Parathyroid adenoma (tissue), 2 donors: Measurements from ENCODE around the gene QRFP.

Experiments
- H2AFZ ChIP-seq: fragments of 300-600 bp; sonication (generic); one replicate; pipeline ENCODE4 v1.7.0; 2017; ENCODE audit warnings: antibody characterized with exemption, mild to moderate bottlenecking
- H3K27ac ChIP-seq: fragments of 300-600 bp; sonication (generic); one replicate; pipeline ENCODE4 v1.7.0; 2017
- H3K27me3 ChIP-seq: fragments of 300-600 bp; sonication (generic); one replicate; pipeline ENCODE4 v1.7.0; 2017; ENCODE audit warnings: low read length; ENCODE audit not compliant: control insufficient read depth, insufficient read depth
- H3K36me3 ChIP-seq: fragments of 300-600 bp; sonication (generic); one replicate; pipeline ENCODE4 v1.7.0; 2017; ENCODE audit warnings: low read length; ENCODE audit not compliant: control insufficient read depth, insufficient read depth
- H3K4me1 ChIP-seq: fragments of 300-600 bp; sonication (generic); one replicate; pipeline ENCODE4 v1.7.0; 2017; ENCODE audit warnings: control low read depth
- H3K4me2 ChIP-seq: fragments of 300-600 bp; sonication (generic); one replicate; pipeline ENCODE4 v1.7.0; 2017; ENCODE audit warnings: low read length
- H3K4me3 ChIP-seq: fragments of 300-600 bp; sonication (generic); one replicate; pipeline ENCODE4 v1.7.0; 2017; ENCODE audit warnings: low read depth, low read length
- H3K79me2 ChIP-seq: fragments of 300-600 bp; sonication (generic); one replicate; pipeline ENCODE4 v1.7.0; 2017; ENCODE audit warnings: control low read depth
- H3K9ac ChIP-seq: fragments of 300-600 bp; sonication (generic); one replicate; pipeline ENCODE4 v1.7.0; 2017; ENCODE audit warnings: mild to moderate bottlenecking
- H3K9me3 ChIP-seq: fragments of 300-600 bp; sonication (generic); one replicate; pipeline ENCODE4 v1.7.0; 2017; ENCODE audit warnings: low read length; ENCODE audit not compliant: control insufficient read depth
- TF ChIP-seq, protein P1 (sequence below): fragments of 300-600 bp; sonication (generic); IDR thresholded peaks from one replicate; pipeline ENCODE4 v1.7.0; 2017; ENCODE audit warnings: antibody characterized with exemption, mild to moderate bottlenecking
- donor health status: primary hyperparathyroidism.

Gene QRFP

DNA sequence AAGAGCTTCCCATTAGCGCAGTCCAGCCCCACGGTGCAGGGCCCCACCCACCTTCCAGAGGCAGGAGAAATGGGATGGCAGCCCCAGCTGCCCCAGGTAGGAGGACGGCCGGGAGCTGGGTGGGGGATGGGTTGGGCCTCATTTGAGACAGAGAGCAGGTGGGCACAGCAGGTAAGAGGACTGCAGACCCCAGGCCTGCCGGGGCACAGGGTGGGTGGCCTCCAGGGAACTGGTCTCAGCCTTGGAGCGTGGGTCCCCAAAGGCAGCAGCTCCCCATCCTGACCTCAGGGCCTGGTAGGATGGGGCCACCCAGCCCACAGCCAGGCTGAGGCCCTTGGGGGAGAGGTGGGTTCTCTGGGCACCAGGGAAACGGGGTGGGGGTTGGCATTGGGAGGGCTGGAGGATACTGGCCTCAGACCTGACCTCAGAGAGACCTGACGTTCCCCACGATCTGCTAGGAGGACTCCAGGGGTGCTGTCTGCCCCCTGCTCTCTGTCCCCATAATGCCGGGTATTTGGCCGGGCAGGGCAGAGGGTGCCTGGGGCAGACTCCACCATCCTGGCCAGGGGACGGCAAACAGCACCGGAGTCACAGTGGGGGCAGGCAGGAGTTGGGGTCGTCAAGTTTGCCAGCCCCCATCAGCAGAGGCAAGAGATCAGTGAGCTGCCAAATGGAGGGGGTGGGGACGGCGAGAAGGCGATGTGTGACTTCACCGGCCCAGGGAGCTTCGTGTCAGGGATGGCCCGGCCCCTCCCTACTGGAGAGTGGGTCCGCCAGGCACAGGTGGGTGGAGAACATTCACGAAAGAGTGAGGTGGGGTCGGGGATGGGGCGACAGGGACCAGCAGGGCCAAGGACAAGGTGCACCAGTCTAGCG is 6.8 kb upstream of the QRFP start:
- no peak overlapping the region for H3K4me2 ChIP-seq
- TF ChIP-seq, protein P1, sequence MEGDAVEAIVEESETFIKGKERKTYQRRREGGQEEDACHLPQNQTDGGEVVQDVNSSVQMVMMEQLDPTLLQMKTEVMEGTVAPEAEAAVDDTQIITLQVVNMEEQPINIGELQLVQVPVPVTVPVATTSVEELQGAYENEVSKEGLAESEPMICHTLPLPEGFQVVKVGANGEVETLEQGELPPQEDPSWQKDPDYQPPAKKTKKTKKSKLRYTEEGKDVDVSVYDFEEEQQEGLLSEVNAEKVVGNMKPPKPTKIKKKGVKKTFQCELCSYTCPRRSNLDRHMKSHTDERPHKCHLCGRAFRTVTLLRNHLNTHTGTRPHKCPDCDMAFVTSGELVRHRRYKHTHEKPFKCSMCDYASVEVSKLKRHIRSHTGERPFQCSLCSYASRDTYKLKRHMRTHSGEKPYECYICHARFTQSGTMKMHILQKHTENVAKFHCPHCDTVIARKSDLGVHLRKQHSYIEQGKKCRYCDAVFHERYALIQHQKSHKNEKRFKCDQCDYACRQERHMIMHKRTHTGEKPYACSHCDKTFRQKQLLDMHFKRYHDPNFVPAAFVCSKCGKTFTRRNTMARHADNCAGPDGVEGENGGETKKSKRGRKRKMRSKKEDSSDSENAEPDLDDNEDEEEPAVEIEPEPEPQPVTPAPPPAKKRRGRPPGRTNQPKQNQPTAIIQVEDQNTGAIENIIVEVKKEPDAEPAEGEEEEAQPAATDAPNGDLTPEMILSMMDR, result no peak
- H3K27ac ChIP-seq, result no peak overlapping the region
- H3K27me3 ChIP-seq, result no peaks in the 10 kb centered on the region
- H3K9me3 ChIP-seq, result no peaks in the 10 kb centered on the region
- H3K4me3 ChIP-seq, result no peak overlapping the region
- H3K36me3 ChIP-seq, result no peaks in the 10 kb centered on the region
- peaks cover 1% of the 10 kb centered on the region for H3K4me1 ChIP-seq
- H3K9ac ChIP-seq, result no peak overlapping the region
- H3K79me2 ChIP-seq, result no peaks in the 10 kb centered on the region
- no peak overlapping the region for H2AFZ ChIP-seq

DNA sequence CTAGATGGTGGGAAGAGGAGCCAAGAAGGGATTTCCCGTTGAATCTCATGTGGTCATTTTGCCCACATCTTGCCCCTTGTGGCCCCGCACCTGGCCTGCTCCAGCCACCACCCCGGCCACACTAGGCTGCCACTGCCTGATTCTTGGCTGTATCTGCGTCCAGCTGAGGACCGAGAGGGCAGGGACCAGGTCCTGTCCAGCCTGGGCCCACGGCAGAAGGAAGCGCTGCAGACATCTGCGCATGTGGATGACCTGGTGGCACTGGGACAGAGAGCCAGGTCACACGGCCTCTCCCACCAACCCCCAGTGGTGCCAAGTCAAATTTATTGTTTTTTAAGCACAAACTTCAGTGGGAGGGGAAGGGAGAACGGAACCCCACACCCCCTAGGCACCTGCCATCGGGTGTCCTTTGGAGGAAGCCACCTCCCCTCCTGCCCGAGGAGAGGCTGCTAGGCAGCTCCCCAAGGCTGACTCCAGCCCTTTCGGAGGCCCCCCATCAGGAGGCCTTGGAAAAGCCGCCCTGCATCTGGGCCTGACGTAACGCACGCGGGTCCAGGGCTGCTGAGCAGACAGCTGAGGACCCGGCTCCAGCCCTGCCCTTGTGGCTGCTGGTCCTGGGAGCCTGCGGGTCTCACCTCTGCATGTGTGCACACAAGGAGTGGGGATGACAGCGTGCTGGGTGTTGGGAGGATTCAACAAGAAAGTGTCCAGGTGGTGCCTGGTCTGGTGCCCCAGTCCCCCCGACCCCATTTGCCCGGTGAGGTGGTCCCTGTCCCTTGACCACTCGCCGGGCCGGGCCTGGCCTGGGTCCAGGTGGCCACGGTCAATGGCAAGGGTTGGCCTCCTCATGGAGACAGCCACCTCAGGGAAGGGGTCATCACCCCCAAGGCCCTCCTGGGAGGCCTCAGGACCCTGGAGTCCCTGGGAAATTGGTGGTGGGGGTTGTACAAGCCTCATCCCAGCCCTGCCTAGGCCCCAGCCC is 5.9 kb upstream of the QRFP start:
- H3K27ac ChIP-seq, result no peak overlapping the region
- no peaks in the 10 kb centered on the region for H3K36me3 ChIP-seq
- no peaks in the 10 kb centered on the region for H3K9me3 ChIP-seq
- H3K4me2 ChIP-seq, result no peak overlapping the region
- H2AFZ ChIP-seq, result no peak overlapping the region
- no peak overlapping the region for H3K9ac ChIP-seq
- TF ChIP-seq, protein P1, result no peak
- no peaks in the 10 kb centered on the region for H3K79me2 ChIP-seq
- H3K27me3 ChIP-seq, result no peaks in the 10 kb centered on the region
- H3K4me1 ChIP-seq, result no peaks in the 10 kb centered on the region
- no peak overlapping the region for H3K4me3 ChIP-seq

DNA sequence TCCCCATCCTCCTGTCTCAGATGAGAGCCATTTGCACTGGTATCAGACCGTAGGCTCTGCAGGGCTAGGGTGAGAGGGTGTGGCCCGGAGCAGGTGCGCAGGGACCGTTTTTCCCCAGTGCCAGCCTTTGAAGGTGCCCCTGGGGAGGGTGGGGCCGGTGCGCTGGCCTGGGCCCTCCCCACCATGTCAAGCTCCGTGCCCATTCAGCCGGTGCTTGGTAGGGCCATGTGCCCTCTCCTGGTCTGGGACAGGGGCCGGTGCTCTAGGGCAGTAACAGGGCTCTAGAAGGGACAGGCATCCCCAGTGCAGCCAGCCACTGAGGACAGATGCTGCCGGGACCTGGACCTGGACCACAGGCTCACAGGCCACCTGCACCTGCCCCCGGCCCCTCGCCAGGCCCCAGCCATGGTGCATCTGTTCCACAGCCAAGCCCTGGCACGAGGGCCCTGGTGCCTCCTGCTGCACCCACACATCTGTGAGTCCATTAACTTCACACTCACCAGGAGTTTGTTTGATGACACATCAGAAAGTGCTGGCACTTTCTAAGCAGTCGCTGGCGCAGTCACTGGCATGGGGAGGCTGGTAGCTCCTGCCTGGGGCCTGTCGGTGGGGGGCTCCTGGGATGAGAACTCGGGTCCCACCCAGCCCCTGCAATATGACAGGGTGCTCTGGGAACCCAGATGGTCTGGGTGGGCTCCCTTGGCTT is 5.0 kb upstream of the QRFP start:
- no peaks in the 10 kb centered on the region for H3K36me3 ChIP-seq
- H3K9ac ChIP-seq, result no peak overlapping the region
- no peaks in the 10 kb centered on the region for H3K4me1 ChIP-seq
- H3K4me2 ChIP-seq, result no peak overlapping the region
- no peaks in the 10 kb centered on the region for H3K79me2 ChIP-seq
- H3K4me3 ChIP-seq, result no peak overlapping the region
- TF ChIP-seq, protein P1, result no peak
- H3K27ac ChIP-seq, result no peak overlapping the region
- H3K27me3 ChIP-seq, result no peaks in the 10 kb centered on the region
- no peaks in the 10 kb centered on the region for H3K9me3 ChIP-seq
- no peak overlapping the region for H2AFZ ChIP-seq

DNA sequence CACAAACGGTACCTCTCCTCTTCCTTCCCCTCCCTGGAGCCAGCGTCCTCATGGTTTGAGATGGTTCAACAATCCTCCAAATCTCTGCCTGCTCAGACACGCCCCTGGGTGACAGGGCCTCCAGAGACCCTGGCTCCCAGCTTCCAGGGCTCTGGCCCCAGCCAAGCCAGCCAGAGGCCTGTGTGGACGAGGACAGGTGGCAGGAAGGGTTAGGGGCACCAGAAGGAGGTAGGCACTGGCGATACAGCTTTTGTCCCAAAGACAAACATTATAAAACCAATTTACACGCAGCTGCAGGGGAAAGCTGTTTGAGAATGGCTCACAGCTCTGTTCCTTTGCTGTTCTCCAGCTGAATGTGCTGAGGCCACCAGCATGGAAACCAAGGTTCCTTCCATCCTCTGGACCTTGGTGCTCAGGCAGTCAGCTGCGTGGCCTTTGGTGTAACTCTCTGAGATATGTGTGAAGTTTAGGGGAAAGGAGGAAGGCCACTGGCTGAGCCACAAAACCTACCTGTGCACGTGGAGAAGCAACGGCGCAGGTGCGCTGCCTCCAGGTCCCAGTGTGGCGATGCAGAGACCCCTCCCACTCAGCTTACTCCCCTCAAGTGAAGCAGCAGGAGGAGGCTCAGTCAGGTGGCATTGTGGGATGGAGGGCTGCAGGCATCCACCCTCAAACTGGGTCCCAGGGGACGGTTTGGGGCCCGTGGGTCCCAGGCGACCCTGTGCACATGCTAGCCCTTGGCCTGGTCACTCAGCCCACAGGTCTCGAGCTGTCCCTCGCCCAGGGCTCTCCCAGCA is 4.3 kb upstream of the QRFP start:
- Histone ChIP-seq H3K9me3 (no peaks in the 10 kb centered on the region), H3K9ac (no peak overlapping the region), H3K27ac (no peak overlapping the region), H3K4me2 (no peak overlapping the region), H3K36me3 (no peaks in the 10 kb centered on the region), H3K4me3 (no peak overlapping the region), H3K27me3 (no peaks in the 10 kb centered on the region), H2AFZ (no peak overlapping the region), H3K4me1 (no peaks in the 10 kb centered on the region), H3K79me2 (no peaks in the 10 kb centered on the region)
- TF ChIP-seq, protein P1, result no peak
